H9 (cell line): Measurements from ENCODE around the gene KRTAP9-8. TPM values are rescaled to one million over a fixed set of nuclear protein-coding genes. Genes with fewer than 3 reads are reported as not detected.
"Not testable (repeated sequence)": the region's sequence is repeated elsewhere in the genome, so short reads cannot be mapped to it uniquely, and the experiment has no call there.

Experiments used
- DNase-seq: peaks from one replicate; pipeline ENCODE4 v3.0.0-alpha.2; 2017
- H2AFZ ChIP-seq: one replicate; pipeline ENCODE4 v1.6.1; 2013; ENCODE audit warnings: mild to moderate bottlenecking, low read length, control low read depth, moderate library complexity
- H2AK5ac ChIP-seq: 2 replicates; pipeline ENCODE4 v1.6.1; 2013; ENCODE audit warnings: low read length, control low read depth, mixed read lengths; ENCODE audit not compliant: insufficient read length
- H2BK120ac ChIP-seq: one replicate; pipeline ENCODE4 v1.6.1; 2013; ENCODE audit warnings: low read depth, mild to moderate bottlenecking, low read length, control low read depth, inconsistent platforms; ENCODE audit not compliant: poor library complexity, severe bottlenecking
- H2BK12ac ChIP-seq: 2 replicates; pipeline ENCODE4 v1.6.1; 2013; ENCODE audit warnings: low read length, control low read depth, mixed read lengths, low read depth; ENCODE audit not compliant: insufficient read length
- H2BK15ac ChIP-seq: 2 replicates; pipeline ENCODE4 v1.6.1; 2013; ENCODE audit warnings: low read depth, low read length, control low read depth
- H2BK20ac ChIP-seq: one replicate; pipeline ENCODE4 v1.6.1; 2013; ENCODE audit warnings: low read depth, mild to moderate bottlenecking, low read length, control low read depth, inconsistent platforms; ENCODE audit not compliant: poor library complexity, severe bottlenecking
- H2BK5ac ChIP-seq: 2 replicates; pipeline ENCODE4 v1.6.1; 2013; ENCODE audit warnings: low read length, control low read depth, mixed read lengths; ENCODE audit not compliant: insufficient read length
- H3K14ac ChIP-seq: 2 replicates; pipeline ENCODE4 v1.6.1; 2013; ENCODE audit warnings: low read length, control low read depth; ENCODE audit not compliant: insufficient read depth
- H3K18ac ChIP-seq: 2 replicates; pipeline ENCODE4 v1.6.1; 2013; ENCODE audit warnings: low read depth, mild to moderate bottlenecking, mixed read lengths, low read length, control low read depth; ENCODE audit not compliant: insufficient read length
- H3K23ac ChIP-seq: 2 replicates; pipeline ENCODE4 v1.6.1; 2013; ENCODE audit warnings: low read length, control low read depth, mixed read lengths, low read depth; ENCODE audit not compliant: insufficient read length
- H3K23me2 ChIP-seq: 2 replicates; pipeline ENCODE4 v1.6.1; 2013; ENCODE audit warnings: low read depth, mild to moderate bottlenecking, mixed read lengths, low read length, control low read depth; ENCODE audit not compliant: insufficient read length, poor library complexity, severe bottlenecking
- H3K27ac ChIP-seq: 2 replicates; pipeline ENCODE4 v1.5.1; 2013; ENCODE audit warnings: low read length, control low read depth, mixed read lengths, low read depth; ENCODE audit not compliant: insufficient read length
- H3K27me3 ChIP-seq: 2 replicates; pipeline ENCODE4 v1.6.1; 2013; ENCODE audit warnings: low read length, control low read depth, inconsistent platforms; ENCODE audit not compliant: insufficient read depth
- H3K4ac ChIP-seq: 2 replicates; pipeline ENCODE4 v1.6.1; 2013; ENCODE audit warnings: low read depth, mild to moderate bottlenecking, control low read depth, inconsistent platforms, low read length, moderate library complexity
- H3K4me1 ChIP-seq: 2 replicates; pipeline ENCODE4 v1.6.1; 2013; ENCODE audit warnings: low read length, control low read depth, inconsistent platforms; ENCODE audit not compliant: insufficient read depth
- H3K4me2 ChIP-seq: 2 replicates; pipeline ENCODE4 v1.6.1; 2013; ENCODE audit warnings: low read length, control low read depth, mixed read lengths; ENCODE audit not compliant: insufficient read length, insufficient read depth
- H3K56ac ChIP-seq: 2 replicates; pipeline ENCODE4 v1.6.1; 2013; ENCODE audit warnings: low read depth, mild to moderate bottlenecking, mixed read lengths, low read length, control low read depth; ENCODE audit not compliant: insufficient read length
- H3K79me1 ChIP-seq: 2 replicates; pipeline ENCODE4 v1.6.1; 2013; ENCODE audit warnings: low read depth, mild to moderate bottlenecking, moderate library complexity, low read length, control low read depth, inconsistent platforms; ENCODE audit not compliant: insufficient read depth, poor library complexity, severe bottlenecking
- H3K79me2 ChIP-seq: 2 replicates; pipeline ENCODE4 v1.6.1; 2013; ENCODE audit warnings: low read length, control low read depth, inconsistent platforms; ENCODE audit not compliant: insufficient read depth
- H3K9ac ChIP-seq: 2 replicates; pipeline ENCODE4 v1.6.1; 2013; ENCODE audit warnings: low read length, control low read depth, mixed read lengths; ENCODE audit not compliant: insufficient read length; ENCODE audit errors: extremely low read depth
- H3K9me3 ChIP-seq: one replicate; pipeline ENCODE4 v1.6.1; 2013; ENCODE audit warnings: low read depth, low read length, inconsistent platforms; ENCODE audit not compliant: control insufficient read depth
- H3T11ph ChIP-seq: one replicate; pipeline ENCODE4 v1.6.1; 2013; ENCODE audit warnings: mild to moderate bottlenecking, low read length, control low read depth, inconsistent platforms
- H4K20me1 ChIP-seq: one replicate; pipeline ENCODE4 v1.6.1; 2013; ENCODE audit not compliant: control insufficient read depth, insufficient read length, insufficient read depth
- H4K5ac ChIP-seq: 2 replicates; pipeline ENCODE4 v1.6.1; 2013; ENCODE audit warnings: low read depth, mild to moderate bottlenecking, mixed read lengths, low read length, control low read depth; ENCODE audit not compliant: insufficient read length
- H4K8ac ChIP-seq: replicated peaks from 2 replicates; pipeline ENCODE4 v1.6.1; 2013; ENCODE audit warnings: low read length, control low read depth, mixed read lengths, low read depth; ENCODE audit not compliant: insufficient read length
- H4K91ac ChIP-seq: 2 replicates; pipeline ENCODE4 v1.6.1; 2013; ENCODE audit warnings: low read depth, mild to moderate bottlenecking, moderate library complexity, mixed read lengths, low read length, control low read depth; ENCODE audit not compliant: insufficient read length
- H3K27ac Mint-ChIP-seq, 3 experiments: 2 replicates in 2 of 3; 3 replicates in 1 of 3; pipeline ENCODE4 v1.8.0; 2020 to 2021; ENCODE audit warnings: mixed read lengths in 3 of 3, mild to moderate bottlenecking in 1 of 3, moderate library complexity in 1 of 3
- H3K27me3 Mint-ChIP-seq: 2 replicates; pipeline ENCODE4 v1.8.0; 2021; ENCODE audit warnings: low read depth, mild to moderate bottlenecking, moderate library complexity, mixed read lengths
- H3K36me3 Mint-ChIP-seq, 3 experiments: 2 replicates in 2 of 3; 3 replicates in 1 of 3; pipeline ENCODE4 v1.8.0; 2020 to 2021; ENCODE audit warnings: low read depth in 3 of 3, mixed read lengths in 3 of 3; ENCODE audit not compliant: insufficient read depth in 1 of 3
- H3K4me1 Mint-ChIP-seq, 2 experiments: 2 replicates each; pipeline ENCODE4 v1.8.0; 2020; ENCODE audit warnings: mixed read lengths in 2 of 2
- H3K4me3 Mint-ChIP-seq, 2 experiments: 2 replicates in 1 of 2; 3 replicates in 1 of 2; pipeline ENCODE4 v1.8.0; 2020 to 2021; ENCODE audit warnings: mild to moderate bottlenecking in 2 of 2, mixed read lengths in 2 of 2, moderate library complexity in 1 of 2
- H3K9me3 Mint-ChIP-seq, 2 experiments: 2 replicates in 1 of 2; 3 replicates in 1 of 2; pipeline ENCODE4 v1.8.0; 2020; ENCODE audit warnings: mild to moderate bottlenecking in 2 of 2, mixed read lengths in 2 of 2, moderate library complexity in 1 of 2
- CTCF ChIP-seq: fragments of 200-600 bp; sonication (generic); conservative IDR thresholded peaks from 3 replicates; pipeline ENCODE4 v1.8.0; 2021; ENCODE audit warnings: antibody characterized with exemption, mild to moderate bottlenecking
- WGBS: extraction: QIAGEN DNeasy Blood & Tissue Kit; methylation state at CpG from one replicate; pipeline ENCODE4 v1.1.7; 2013; ENCODE audit warnings: missing lambda C conversion rate, low lambda C conversion rate, mixed read lengths; ENCODE audit not compliant: insufficient read length; ENCODE audit errors: extremely low coverage; 5-methylcytosine and 5-hydroxymethylcytosine counted together
- total RNA-seq: library from RNA; stranded (reverse); gene quantifications from 2 replicates; pipeline ENCODE4 v1.2.1, GENCODE V29; 2021

Gene KRTAP9-8
- total RNA-seq, 1 experiment from 2014 or later: not detected

- Mint-ChIP-seq H3K4me1 (peaks cover 10 to 13% of the 10 kb centered on the region in 2 experiments), H3K27ac (no peak overlapping the region), H3K36me3 (no peaks in the 10 kb centered on the region), H3K27me3 (peaks cover 16% of the 10 kb centered on the region), H3K4me3 (no peak overlapping the region), H3K9me3 (no peaks in the 10 kb centered on the region; a peak in 1 of 5 replicates)
- Histone ChIP-seq H3K4me2 (no peak overlapping the region), H3K9ac (no peak overlapping the region), H3K27ac (no peak overlapping the region), H3K23ac (no peak overlapping the region), H2AFZ (no peak overlapping the region), H3K4ac (no peak overlapping the region), H3K56ac (no peak overlapping the region), H4K91ac (no peak overlapping the region), H3K27me3 (no peaks in the 10 kb centered on the region), H3K4me1 (no peaks in the 10 kb centered on the region), H3K18ac (no peak overlapping the region), H3K9me3 (no peaks in the 10 kb centered on the region), H4K20me1 (no peaks in the 10 kb centered on the region), H4K8ac (no peak overlapping the region), H2AK5ac (no peak overlapping the region), H2BK15ac (no peak overlapping the region), H3K14ac (no peak overlapping the region), H2BK12ac (no peak overlapping the region), H3K79me1 (no peaks in the 10 kb centered on the region), H2BK20ac (no peak overlapping the region), H3K79me2 (no peaks in the 10 kb centered on the region), H2BK120ac (no peak overlapping the region), H3T11ph (no peak overlapping the region), H2BK5ac (no peak overlapping the region), H3K23me2 (no peaks in the 10 kb centered on the region), H4K5ac (no peak overlapping the region)
- WGBS: no CpG with 5 or more reads among the region's 1 CpG
- TF ChIP-seq CTCF: no peak
- no peak for DNase-seq
Observed at GRCh38 chr17:41254861-41255260, 17.1 kb downstream of the KRTAP9-8 start.

DNA sequence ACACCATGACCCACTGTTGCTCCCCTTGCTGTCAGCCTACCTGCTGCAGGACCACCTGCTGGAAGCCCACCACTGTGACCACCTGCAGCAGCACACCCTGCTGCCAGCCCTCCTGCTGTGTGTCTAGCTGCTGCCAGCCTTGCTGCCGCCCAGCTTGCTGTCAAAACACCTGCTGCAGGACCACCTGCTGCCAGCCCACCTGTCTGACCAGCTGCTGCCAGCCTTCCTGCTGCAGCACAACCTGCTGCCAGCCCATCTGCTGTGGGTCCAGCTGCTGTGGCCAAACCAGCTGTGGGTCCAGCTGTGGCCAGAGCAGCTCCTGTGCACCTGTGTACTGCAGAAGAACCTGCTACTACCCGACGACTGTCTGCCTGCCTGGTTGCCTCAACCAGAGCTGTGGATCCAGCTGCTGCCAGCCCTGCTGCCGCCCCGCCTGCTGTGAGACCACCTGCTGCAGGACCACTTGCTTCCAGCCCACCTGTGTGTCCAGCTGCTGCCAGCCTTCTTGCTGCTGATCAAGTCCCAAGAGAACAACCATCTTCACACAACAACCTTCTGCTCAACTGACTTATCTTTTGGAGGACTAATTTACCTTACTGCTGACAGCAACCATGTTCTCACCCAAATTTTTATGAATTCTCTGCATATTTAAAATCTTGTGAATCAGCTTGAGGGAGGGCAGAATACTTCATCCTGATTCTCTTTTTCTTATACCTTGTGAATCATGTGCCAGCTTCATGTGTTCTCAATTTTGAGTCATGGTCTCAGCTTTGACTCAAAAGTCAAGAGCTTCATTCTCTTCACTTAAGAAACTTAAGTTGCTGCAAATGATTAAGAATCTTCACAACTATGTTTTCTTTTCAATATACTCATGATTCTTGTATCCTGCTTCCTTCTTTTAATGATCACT lies 17.8 kb downstream of the KRTAP9-8 start, which contains the start of gene KRTAP9-9:
Gene KRTAP9-9, plus strand, starts transcription at position 4 of the 910 bp plus-strand sequence.
- not testable (repeated sequence) for H2BK12ac ChIP-seq

More for the DNA sequence above, 17.8 kb downstream of the KRTAP9-8 start, which contains the start of gene KRTAP9-9:
- H3K23ac ChIP-seq, H3T11ph ChIP-seq, H3K9me3 Mint-ChIP-seq, H2BK20ac ChIP-seq, H2AK5ac ChIP-seq, H3K27ac Mint-ChIP-seq, H4K91ac ChIP-seq, H3K4me2 ChIP-seq, H3K4me3 Mint-ChIP-seq, H3K4ac ChIP-seq, H4K8ac ChIP-seq, DNase-seq, H2BK15ac ChIP-seq, H4K20me1 ChIP-seq, H3K36me3 Mint-ChIP-seq, H2BK5ac ChIP-seq, H3K9me3 ChIP-seq, H3K4me1 ChIP-seq, H3K14ac ChIP-seq, H4K5ac ChIP-seq, H3K56ac ChIP-seq, H3K4me1 Mint-ChIP-seq, H3K9ac ChIP-seq, H3K79me1 ChIP-seq, H2BK120ac ChIP-seq, H3K23me2 ChIP-seq, H3K27ac ChIP-seq, H3K18ac ChIP-seq, H2AFZ ChIP-seq, H3K79me2 ChIP-seq, H3K27me3 ChIP-seq: not testable (repeated sequence)
- H3K27me3 Mint-ChIP-seq: peaks cover 16% of the 10 kb centered on the region
- WGBS: no CpG with 5 or more reads among the region's 5 CpGs
